Neural cell (in vitro differentiated cells): ENCODE results near the gene NFAM1. TPM values are rescaled to one million over a fixed set of nuclear protein-coding genes. Genes with fewer than 3 reads are reported as not detected.

ENCODE experiments used
- H2AFZ ChIP-seq: fragments of 200-600, 300-800 bp; sonication (generic), shearing (Covaris generic); 2 replicates; pipeline ENCODE4 v1.6.0; 2014; ENCODE audit warnings: low read depth, mild to moderate bottlenecking, antibody characterized with exemption, low read length, moderate library complexity
- H3F3A ChIP-seq: fragments of 200-600 bp; shearing (Covaris generic); 2 replicates; pipeline ENCODE4 v1.6.1; 2016; ENCODE audit warnings: mild to moderate bottlenecking, moderate library complexity, mixed read lengths, antibody characterized with exemption, low read length; ENCODE audit not compliant: insufficient read depth, poor library complexity, severe bottlenecking
- H3K27ac ChIP-seq: fragments of 200-600, 300-800 bp; sonication (generic), shearing (Covaris generic); 2 replicates; pipeline ENCODE4 v1.5.1; 2014; ENCODE audit warnings: mild to moderate bottlenecking, low read length, moderate library complexity
- H3K27me3 ChIP-seq: fragments of 300-800, 200-600 bp; sonication (generic), shearing (Covaris generic); 2 replicates; pipeline ENCODE4 v1.6.0; 2014; ENCODE audit warnings: mild to moderate bottlenecking, low read depth, low read length, moderate library complexity; ENCODE audit not compliant: insufficient read depth
- H3K36me3 ChIP-seq: fragments of 300-800, 200-600 bp; sonication (generic), shearing (Covaris generic); 2 replicates; pipeline ENCODE4 v1.5.1; 2014; ENCODE audit warnings: mild to moderate bottlenecking, antibody characterized with exemption, low read length, moderate library complexity; ENCODE audit not compliant: insufficient read depth
- H3K4me2 ChIP-seq: fragments of 300-800, 200-600 bp; sonication (generic), shearing (Covaris generic); 2 replicates; pipeline ENCODE4 v1.6.0; 2014; ENCODE audit warnings: mild to moderate bottlenecking, low read length
- H3K4me3 ChIP-seq: fragments of 300-800, 200-600 bp; sonication (generic), shearing (Covaris generic); 2 replicates; pipeline ENCODE4 v1.5.1; 2014; ENCODE audit warnings: mild to moderate bottlenecking, low read length, moderate library complexity
- H3K79me2 ChIP-seq: fragments of 200-600 bp; shearing (Covaris generic); replicated peaks from 2 replicates; pipeline ENCODE4 v1.6.0; 2014; ENCODE audit warnings: mild to moderate bottlenecking, low read length, moderate library complexity; ENCODE audit not compliant: insufficient read depth
- H3K9ac ChIP-seq: fragments of 300-800, 200-600 bp; sonication (generic), shearing (Covaris generic); 2 replicates; pipeline ENCODE4 v1.6.1; 2016; ENCODE audit warnings: mild to moderate bottlenecking, low read length, mixed read lengths
- H3K9me2 ChIP-seq: fragments of 200-600 bp; shearing (Covaris generic); 2 replicates; pipeline ENCODE4 v1.6.1; 2016; ENCODE audit warnings: mild to moderate bottlenecking, low read length, mixed read lengths; ENCODE audit not compliant: insufficient read depth
- H3K9me3 ChIP-seq: fragments of 200-600, 300-800 bp; sonication (generic), shearing (Covaris generic); 2 replicates; pipeline ENCODE4 v1.6.1; 2016; ENCODE audit warnings: mild to moderate bottlenecking, mixed run types, low read length, moderate library complexity, mixed read lengths
- H4K20me1 ChIP-seq: fragments of 200-600 bp; shearing (Covaris generic); 2 replicates; pipeline ENCODE4 v1.6.1; 2016; ENCODE audit warnings: mild to moderate bottlenecking, mixed run types; ENCODE audit not compliant: insufficient read depth
- EP300 ChIP-seq: fragments of 450-650 bp; conservative IDR thresholded peaks from 2 replicates; pipeline ENCODE4 v1.6.1; 2014; ENCODE audit warnings: antibody characterized with exemption, mild to moderate bottlenecking, moderate library complexity; ENCODE audit not compliant: poor library complexity, severe bottlenecking
- EZH2 ChIP-seq: fragments of 200-600, 300-800 bp; shearing (Covaris generic), sonication (generic); IDR thresholded peaks from 2 replicates; pipeline ENCODE4 v1.6.1; 2014; ENCODE audit warnings: antibody characterized with exemption, low read length, borderline replicate concordance, mild to moderate bottlenecking; ENCODE audit not compliant: insufficient read depth, poor library complexity, severe bottlenecking
- MXI1 ChIP-seq: fragments of 450-650 bp; conservative IDR thresholded peaks from 2 replicates; pipeline ENCODE4 v1.6.1; 2014; ENCODE audit warnings: antibody characterized with exemption, mild to moderate bottlenecking; ENCODE audit not compliant: poor library complexity, severe bottlenecking
- POLR2AphosphoS5 ChIP-seq: IDR thresholded peaks from 2 replicates; pipeline ENCODE4 v1.6.1; 2012
- RAD21 ChIP-seq: fragments of 450-650 bp; conservative IDR thresholded peaks from 2 replicates; pipeline ENCODE4 v1.6.1; 2014; ENCODE audit warnings: antibody characterized with exemption, mild to moderate bottlenecking, moderate library complexity
- SMC3 ChIP-seq: fragments of 450-650 bp; conservative IDR thresholded peaks from 2 replicates; pipeline ENCODE4 v1.6.1; 2014; ENCODE audit warnings: antibody characterized with exemption, mild to moderate bottlenecking, moderate library complexity; ENCODE audit not compliant: poor library complexity
- TAF1 ChIP-seq: IDR thresholded peaks from 2 replicates; pipeline ENCODE4 v1.6.1; 2012; ENCODE audit warnings: low read depth
- polyA plus RNA-seq: library from polyadenylated mRNA; depleted of rRNA; stranded (reverse); fragments of >200 nt; gene quantifications from 2 replicates; pipeline ENCODE4 v1.2.3, GENCODE V29; 2014
- TF ChIP-seq, protein P1 (sequence below): IDR thresholded peaks from 2 replicates; pipeline ENCODE4 v1.6.1; 2012; ENCODE audit warnings: borderline replicate concordance
- TF ChIP-seq, protein P2 (sequence below): fragments of 450-650 bp; IDR thresholded peaks from 2 replicates; pipeline ENCODE4 v1.5.1; 2014; ENCODE audit warnings: antibody characterized with exemption, mild to moderate bottlenecking, moderate library complexity; ENCODE audit not compliant: poor library complexity, severe bottlenecking

The NFAM1 gene
- polyA plus RNA-seq, 1 donor from 2014 or later = 0.05 TPM

DNA sequence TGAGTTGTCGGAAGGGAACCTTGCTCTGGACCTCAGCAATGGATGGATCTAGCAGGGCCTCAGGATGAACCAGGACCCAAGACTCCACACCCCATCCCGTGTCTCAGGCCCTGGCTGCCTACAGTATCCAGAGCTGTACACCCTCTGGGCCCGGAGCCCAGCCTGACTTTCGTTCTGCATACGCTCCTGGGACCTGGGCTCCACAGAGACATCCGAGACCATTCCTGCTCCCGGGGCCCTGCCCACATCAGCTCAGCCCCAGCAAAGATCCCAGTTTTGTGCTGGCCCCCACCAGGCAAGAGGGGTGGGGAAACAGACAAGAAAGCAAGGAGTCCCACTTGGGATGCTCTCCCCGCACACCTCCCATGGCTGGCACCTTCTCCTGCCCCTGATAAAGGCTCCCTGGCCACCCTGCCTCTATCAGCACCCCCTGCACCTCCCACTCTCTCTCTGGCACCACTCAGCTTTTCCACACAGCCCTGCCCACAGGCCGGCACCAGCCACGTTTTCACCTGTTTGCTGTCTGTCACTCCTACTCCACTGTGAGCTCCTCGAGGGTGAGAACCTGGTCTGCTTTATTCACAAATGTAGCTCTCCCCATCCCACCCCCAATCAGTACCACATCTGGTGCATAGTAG, 97.2 kb downstream of the NFAM1 start:
- Histone ChIP-seq H3K9ac (no peak overlapping the region), H2AFZ (no peak overlapping the region), H3K79me2 (peaks cover 56% of the 10 kb centered on the region), H3K9me3 (no peaks in the 10 kb centered on the region), H3K9me2 (no peaks in the 10 kb centered on the region), H3K4me3 (no peak overlapping the region), H3F3A (peaks cover under 1% of the 10 kb centered on the region), H3K36me3 (no peaks in the 10 kb centered on the region), H3K4me2 (no peak overlapping the region), H4K20me1 (no peaks in the 10 kb centered on the region), H3K27me3 (no peaks in the 10 kb centered on the region), H3K27ac (no peak overlapping the region)
- TF ChIP-seq, protein P1, sequence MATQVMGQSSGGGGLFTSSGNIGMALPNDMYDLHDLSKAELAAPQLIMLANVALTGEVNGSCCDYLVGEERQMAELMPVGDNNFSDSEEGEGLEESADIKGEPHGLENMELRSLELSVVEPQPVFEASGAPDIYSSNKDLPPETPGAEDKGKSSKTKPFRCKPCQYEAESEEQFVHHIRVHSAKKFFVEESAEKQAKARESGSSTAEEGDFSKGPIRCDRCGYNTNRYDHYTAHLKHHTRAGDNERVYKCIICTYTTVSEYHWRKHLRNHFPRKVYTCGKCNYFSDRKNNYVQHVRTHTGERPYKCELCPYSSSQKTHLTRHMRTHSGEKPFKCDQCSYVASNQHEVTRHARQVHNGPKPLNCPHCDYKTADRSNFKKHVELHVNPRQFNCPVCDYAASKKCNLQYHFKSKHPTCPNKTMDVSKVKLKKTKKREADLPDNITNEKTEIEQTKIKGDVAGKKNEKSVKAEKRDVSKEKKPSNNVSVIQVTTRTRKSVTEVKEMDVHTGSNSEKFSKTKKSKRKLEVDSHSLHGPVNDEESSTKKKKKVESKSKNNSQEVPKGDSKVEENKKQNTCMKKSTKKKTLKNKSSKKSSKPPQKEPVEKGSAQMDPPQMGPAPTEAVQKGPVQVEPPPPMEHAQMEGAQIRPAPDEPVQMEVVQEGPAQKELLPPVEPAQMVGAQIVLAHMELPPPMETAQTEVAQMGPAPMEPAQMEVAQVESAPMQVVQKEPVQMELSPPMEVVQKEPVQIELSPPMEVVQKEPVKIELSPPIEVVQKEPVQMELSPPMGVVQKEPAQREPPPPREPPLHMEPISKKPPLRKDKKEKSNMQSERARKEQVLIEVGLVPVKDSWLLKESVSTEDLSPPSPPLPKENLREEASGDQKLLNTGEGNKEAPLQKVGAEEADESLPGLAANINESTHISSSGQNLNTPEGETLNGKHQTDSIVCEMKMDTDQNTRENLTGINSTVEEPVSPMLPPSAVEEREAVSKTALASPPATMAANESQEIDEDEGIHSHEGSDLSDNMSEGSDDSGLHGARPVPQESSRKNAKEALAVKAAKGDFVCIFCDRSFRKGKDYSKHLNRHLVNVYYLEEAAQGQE = no peak
- TF ChIP-seq RAD21 (no peak), EZH2 (no peak), EP300 (no peak), POLR2AphosphoS5 (no peak), MXI1 (no peak), SMC3 (no peak), TAF1 (no peak)
- TF ChIP-seq, protein P2, sequence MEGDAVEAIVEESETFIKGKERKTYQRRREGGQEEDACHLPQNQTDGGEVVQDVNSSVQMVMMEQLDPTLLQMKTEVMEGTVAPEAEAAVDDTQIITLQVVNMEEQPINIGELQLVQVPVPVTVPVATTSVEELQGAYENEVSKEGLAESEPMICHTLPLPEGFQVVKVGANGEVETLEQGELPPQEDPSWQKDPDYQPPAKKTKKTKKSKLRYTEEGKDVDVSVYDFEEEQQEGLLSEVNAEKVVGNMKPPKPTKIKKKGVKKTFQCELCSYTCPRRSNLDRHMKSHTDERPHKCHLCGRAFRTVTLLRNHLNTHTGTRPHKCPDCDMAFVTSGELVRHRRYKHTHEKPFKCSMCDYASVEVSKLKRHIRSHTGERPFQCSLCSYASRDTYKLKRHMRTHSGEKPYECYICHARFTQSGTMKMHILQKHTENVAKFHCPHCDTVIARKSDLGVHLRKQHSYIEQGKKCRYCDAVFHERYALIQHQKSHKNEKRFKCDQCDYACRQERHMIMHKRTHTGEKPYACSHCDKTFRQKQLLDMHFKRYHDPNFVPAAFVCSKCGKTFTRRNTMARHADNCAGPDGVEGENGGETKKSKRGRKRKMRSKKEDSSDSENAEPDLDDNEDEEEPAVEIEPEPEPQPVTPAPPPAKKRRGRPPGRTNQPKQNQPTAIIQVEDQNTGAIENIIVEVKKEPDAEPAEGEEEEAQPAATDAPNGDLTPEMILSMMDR = no peak

DNA sequence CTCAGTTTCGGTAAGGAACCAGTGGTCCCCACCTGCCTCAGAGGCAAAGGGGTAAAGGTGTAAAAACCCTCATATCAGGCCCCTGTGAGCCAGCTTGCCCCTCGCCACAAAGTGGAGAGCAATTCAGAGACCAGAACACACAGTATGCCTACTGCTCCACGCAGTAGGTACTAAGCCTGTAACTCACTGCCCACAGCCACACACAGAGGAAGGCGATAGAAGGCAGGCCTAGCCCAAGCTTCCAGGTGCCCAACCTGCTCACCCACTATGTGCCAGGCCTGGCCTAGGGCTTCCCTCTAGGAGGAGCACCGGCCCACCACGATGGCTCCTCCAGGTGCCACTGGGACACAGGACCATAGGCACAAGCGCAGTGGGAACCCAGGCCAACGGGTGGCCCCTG, 98.7 kb downstream of the NFAM1 start:
- Histone ChIP-seq H3K27me3 (no peaks in the 10 kb centered on the region), H3K79me2 (peaks cover 42% of the 10 kb centered on the region), H3K9me2 (no peaks in the 10 kb centered on the region), H4K20me1 (no peaks in the 10 kb centered on the region), H3K9me3 (no peaks in the 10 kb centered on the region), H2AFZ (no peak overlapping the region), H3K36me3 (no peaks in the 10 kb centered on the region), H3K27ac (no peak overlapping the region), H3F3A (no peaks in the 10 kb centered on the region), H3K9ac (no peak overlapping the region), H3K4me2 (no peak overlapping the region), H3K4me3 (no peak overlapping the region)
- TF ChIP-seq POLR2AphosphoS5 (no peak), RAD21 (no peak), MXI1 (no peak), EP300 (no peak), SMC3 (no peak), EZH2 (no peak), TAF1 (no peak)
- TF ChIP-seq, protein P1 = no peak
- TF ChIP-seq, protein P2 = no peak
